GM12878 (cell line): Measurements from ENCODE around the gene TCEANC2. TPM values are rescaled to one million over a fixed set of nuclear protein-coding genes. Genes with fewer than 3 reads are reported as not detected.

ENCODE experiments used
- ATAC-seq: fragments of 200-7000 bp; cut with Tn5 transposase; 3 replicates; pipeline ENCODE4 v1.9.1; 2020; ENCODE audit warnings: mild to moderate bottlenecking, moderate library complexity
- BruUV-seq: library from RNA; stranded (reverse); fragments of 400-500 nt; replicated peaks from 2 replicates; lab custom pipeline; 2021; lab: Mats Ljungman, UMichigan
- CTCF ChIA-PET: fragments of 300-600 bp; sonication (Branson Sonifier 250); formaldehyde crosslinking; extraction: SDS; loops from one replicate; lab custom pipeline; 2021; ENCODE audit warnings: inconsistent platforms; lab: Yijun Ruan, JAX
- POLR2A ChIA-PET: fragments of 350-600 bp; formaldehyde crosslinking; extraction: SDS; loops from one replicate; lab custom pipeline; 2021; ENCODE audit warnings: inconsistent platforms; lab: Charles Lee
- RAD21 ChIA-PET: fragments of 300-600 bp; sonication (Branson Sonifier 250); formaldehyde crosslinking; loops from one replicate; lab custom pipeline; 2023; ENCODE audit warnings: antibody characterized with exemption; ENCODE audit not compliant: unreplicated experiment; lab: Charles Lee
- SMC1A ChIA-PET: fragments of 300-600 bp; sonication (Branson Sonifier 250); formaldehyde crosslinking; loops from one replicate; lab custom pipeline; 2023; ENCODE audit not compliant: unreplicated experiment, uncharacterized antibody; lab: Charles Lee
- DNase-seq: peaks from one replicate; pipeline ENCODE4 v3.0.0-alpha.2; 2011; ENCODE audit warnings: low read depth, low spot score
- FAIRE-seq: peaks from 3 replicates; lab custom pipeline; 2011; peaks lifted over from hg19 to GRCh38; lab: Jason Lieb, UNC
- H2AFZ ChIP-seq: 2 replicates; pipeline ENCODE4 v1.6.0; 2011; ENCODE audit warnings: low read depth, low read length, control low read depth; ENCODE audit not compliant: control insufficient read depth
- H3K27ac ChIP-seq: 2 replicates; pipeline ENCODE4 v1.5.1; 2011; ENCODE audit warnings: control low read depth; ENCODE audit not compliant: control insufficient read depth, insufficient read depth
- H3K27me3 ChIP-seq, 2 experiments: replicated peaks in 1 of 2; 2 replicates each; pipeline versions ENCODE4 v1.6.0 to v1.6.1; 2011; ENCODE audit warnings: low read length in 1 of 2; ENCODE audit not compliant: control insufficient read depth in 2 of 2, insufficient read depth in 2 of 2
- H3K36me3 ChIP-seq, 2 experiments: 2 replicates each; pipeline ENCODE4 v1.5.1; 2011; ENCODE audit warnings: low read length in 1 of 2; ENCODE audit not compliant: control insufficient read depth in 2 of 2, insufficient read depth in 2 of 2
- H3K4me1 ChIP-seq: 2 replicates; pipeline ENCODE4 v1.6.1; 2011; ENCODE audit warnings: mild to moderate bottlenecking, low read length, moderate library complexity, mixed read lengths; ENCODE audit not compliant: control insufficient read depth, insufficient read depth
- H3K4me2 ChIP-seq: 2 replicates; pipeline ENCODE4 v1.6.0; 2011; ENCODE audit warnings: control low read depth; ENCODE audit not compliant: control insufficient read depth, insufficient read depth
- H3K4me3 ChIP-seq: fragments of 200-600 bp; sonication (generic); 2 replicates; pipeline ENCODE4 v1.5.1; 2016
- H3K79me2 ChIP-seq: 2 replicates; pipeline ENCODE4 v1.6.0; 2011; ENCODE audit warnings: low read length; ENCODE audit not compliant: control insufficient read depth, insufficient read depth
- H3K9ac ChIP-seq: 2 replicates; pipeline ENCODE4 v1.8.0; 2011; ENCODE audit warnings: low read length, control low read depth, mixed read lengths; ENCODE audit not compliant: control insufficient read depth, insufficient read depth
- H3K9me3 ChIP-seq: replicated peaks from 3 replicates; pipeline ENCODE4 v1.5.1; 2011; ENCODE audit warnings: mild to moderate bottlenecking, low read length; ENCODE audit not compliant: control insufficient read depth, insufficient read depth
- H4K20me1 ChIP-seq: 2 replicates; pipeline ENCODE4 v1.6.0; 2011; ENCODE audit not compliant: control insufficient read depth, insufficient read depth
- BRCA1 ChIP-seq: IDR thresholded peaks from 2 replicates; pipeline ENCODE4 v1.6.1; 2011; ENCODE audit warnings: low read depth, low read length, improper control_type of control experiment
- E2F4 ChIP-seq: IDR thresholded peaks from 2 replicates; pipeline ENCODE4 v1.6.1; 2012; ENCODE audit warnings: low read depth, low read length, improper control_type of control experiment
- E2F8 ChIP-seq: fragments of 450-650 bp; IDR thresholded peaks from 2 replicates; pipeline ENCODE4 v1.6.1; 2018; ENCODE audit warnings: mild to moderate bottlenecking, low read depth, moderate library complexity; ENCODE audit not compliant: partially characterized antibody
- HDAC2 ChIP-seq: fragments of 200-600 bp; sonication (generic); IDR thresholded peaks from 2 replicates; pipeline ENCODE4 v1.6.1; 2017
- IRF4 ChIP-seq: IDR thresholded peaks from 2 replicates; pipeline ENCODE4 v1.6.1; 2011; ENCODE audit warnings: low read depth, low read length
- JUNB ChIP-seq: IDR thresholded peaks from 2 replicates; pipeline ENCODE4 v1.6.1; 2016; ENCODE audit warnings: antibody characterized with exemption, mild to moderate bottlenecking
- MYC ChIP-seq: IDR thresholded peaks from 2 replicates; pipeline ENCODE4 v1.6.1; 2011; ENCODE audit warnings: mild to moderate bottlenecking, low read length, moderate library complexity, inconsistent platforms; ENCODE audit not compliant: insufficient read depth, insufficient replicate concordance, insufficient read length, severe bottlenecking
- RUNX3 ChIP-seq: IDR thresholded peaks from 2 replicates; pipeline ENCODE4 v1.6.1; 2012; ENCODE audit warnings: low read length, inconsistent platforms
- SKIL ChIP-seq: fragments of 450-650 bp; IDR thresholded peaks from 2 replicates; pipeline ENCODE4 v1.6.1; 2017; ENCODE audit warnings: mild to moderate bottlenecking, low read depth, inconsistent platforms; ENCODE audit not compliant: poor library complexity, severe bottlenecking
- SMAD1 ChIP-seq: fragments of 450-650 bp; IDR thresholded peaks from 2 replicates; pipeline ENCODE4 v1.6.1; 2018; ENCODE audit warnings: mild to moderate bottlenecking, low read depth; ENCODE audit not compliant: partially characterized antibody
- USF1 ChIP-seq: IDR thresholded peaks from 2 replicates; pipeline ENCODE4 v1.6.1; 2011; ENCODE audit warnings: borderline replicate concordance, low read depth, mild to moderate bottlenecking, moderate library complexity, mixed read lengths, low read length; ENCODE audit not compliant: insufficient read depth; ENCODE audit errors: extremely low read length
- YBX1 ChIP-seq: fragments of 450-650 bp; IDR thresholded peaks from 2 replicates; pipeline ENCODE4 v1.6.1; 2016; ENCODE audit warnings: antibody characterized with exemption
- ZBTB4 ChIP-seq: fragments of 450-650 bp; formaldehyde crosslinking; IDR thresholded peaks from 2 replicates; pipeline ENCODE4 v1.4.0; 2022; ENCODE audit warnings: mild to moderate bottlenecking, moderate library complexity
- ZNF384 ChIP-seq: IDR thresholded peaks from 2 replicates; pipeline ENCODE4 v1.6.1; 2012; ENCODE audit warnings: low read depth, mild to moderate bottlenecking, low read length, improper control_type of control experiment, borderline replicate concordance
- WGBS: methylation state at CpG from one replicate; pipeline ENCODE4 v1.1.6; 2016; ENCODE audit warnings: low lambda C conversion rate; ENCODE audit not compliant: insufficient replicate concordance, insufficient coverage; ENCODE audit errors: missing lambda C conversion rate; 5-methylcytosine and 5-hydroxymethylcytosine counted together
- in situ Hi-C: fragments of 300-500 bp; cut with MboI; formaldehyde crosslinking; loops from 9 replicates; pipeline ENCODE4 v1.14.3; 2018; ENCODE audit warnings: mixed read lengths
- intact Hi-C: fragments of 100-400 bp; cut with micrococcal nuclease; formaldehyde crosslinking; loops from one replicate; pipeline ENCODE4 v1.14.2; 2022; ENCODE audit not compliant: unreplicated experiment
- polyA plus RNA-seq, 11 experiments: library from polyadenylated mRNA; depleted of rRNA in 4 of 11; unstranded in 6 of 11; stranded (reverse) in 5 of 11; fragments of >200 nt; fragmentation: Nextera tagmentation in 4 of 11; fragmentation: Illumina TruSeq in 1 of 11; extraction: Ambion mirVana in 4 of 11; extraction: Trizol in 1 of 11; gene quantifications; 1 replicate in 1 of 11; 2 replicates in 10 of 11; pipeline versions ENCODE4 v1.2.1 to v1.2.3, GENCODE V29; 2011 to 2016; ENCODE audit warnings: inconsistent platforms in 2 of 11, missing spikeins in 2 of 11, low read depth in 1 of 11
- total RNA-seq, 4 experiments: library from RNA; depleted of rRNA in 3 of 4; stranded (reverse); fragments of >200 nt in 3 of 4; fragmentation: Illumina TruSeq in 1 of 4; extraction: Trizol in 1 of 4; gene quantifications; 2 replicates each; pipeline versions ENCODE4 v1.2.1 to v1.2.3, GENCODE V29; 2013 to 2021

Gene TCEANC2
- total and polyA plus RNA-seq, 10 of the 15 experiments (the other 5 are each of a cell fraction or from before 2014, with no cell fraction given) = 4.4 to 13.2 (median 6.4) TPM

GRCh38 chr1:54114955-54115354 lies 61.5 kb downstream of the TCEANC2 start:
- Histone ChIP-seq H3K4me2 (no peak overlapping the region), H4K20me1 (no peaks in the 10 kb centered on the region; the same call in 1 of the 2 replicates), H3K27me3 (no peaks in the 10 kb centered on the region; a peak in 1 of 4 replicates), H3K27ac (no peak overlapping the region), H3K9me3 (no peaks in the 10 kb centered on the region), H3K4me3 (no peak overlapping the region), H3K9ac (no peak overlapping the region), H3K36me3 (no peaks in the 10 kb centered on the region), H3K79me2 (no peaks in the 10 kb centered on the region), H3K4me1 (no peaks in the 10 kb centered on the region), H2AFZ (no peak overlapping the region)
- BruUV-seq = no TSS peak
- intact Hi-C loops = no loop called here
- no peak for DNase-seq
- ChIA-PET RAD21 (no interaction called here), SMC1A (interaction anchor here (0.6 kb wide), 1 partner anchor 158 kb away, joined by 5 read pairs; no protein-coding TSS in a partner anchor), POLR2A (no interaction called here), CTCF (interaction anchor here (0.8 to 1.5 kb wide), 3 partner anchors 79 to 686 kb away, joined by 3 to 4 read pairs (median 3); partner anchors contain the start of gene TTC22)
- 39% methylated on average over 6 of the region's 6 CpGs for WGBS
- no peak for ATAC-seq
- in situ Hi-C loops = no loop called here
- no peak for FAIRE-seq
- TF ChIP-seq BRCA1 = no peak
- no peak for TF ChIP-seq SKIL
- TF ChIP-seq ZNF384 = no peak
- no peak for TF ChIP-seq E2F8
- TF ChIP-seq SMAD1 = no peak
- TF ChIP-seq E2F4 = no peak
- no peak for TF ChIP-seq IRF4
- no peak for TF ChIP-seq RUNX3
- TF ChIP-seq ZBTB4 (CRISPR knock-in tag) = no peak
- no peak for TF ChIP-seq HDAC2
- no peak for TF ChIP-seq YBX1
- no peak for TF ChIP-seq USF1
- TF ChIP-seq JUNB = no peak
- no peak for TF ChIP-seq MYC
